Measurements from ENCODE around the gene SLFN14.

The SLFN14 gene

DNA sequence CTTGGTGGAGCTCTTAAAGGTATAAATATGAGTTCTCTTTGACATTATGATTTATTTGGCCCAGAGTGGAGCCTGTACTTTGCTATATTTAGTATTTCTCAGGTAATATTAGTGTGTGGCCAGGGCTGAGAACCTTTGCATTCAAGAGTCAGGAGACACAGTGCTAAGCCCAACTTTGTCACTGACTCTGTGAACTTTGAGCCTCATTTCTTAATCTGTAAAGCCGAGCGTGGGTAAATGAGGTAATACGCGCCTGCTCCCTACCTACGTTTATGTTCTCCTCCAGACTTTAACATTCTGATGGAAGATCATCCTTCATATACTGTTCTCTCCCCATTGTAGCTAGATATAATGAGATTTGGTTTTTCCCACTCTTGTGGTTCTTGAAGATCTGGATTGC lies 37.0 kb upstream of the SLFN14 start:
- no peaks in the 10 kb centered on the region for H3K27me3 ChIP-seq
- no peak overlapping the region for H3K27ac ChIP-seq
- peaks cover 85% of the 10 kb centered on the region for H3K36me3 ChIP-seq
- TF ChIP-seq, protein P1, sequence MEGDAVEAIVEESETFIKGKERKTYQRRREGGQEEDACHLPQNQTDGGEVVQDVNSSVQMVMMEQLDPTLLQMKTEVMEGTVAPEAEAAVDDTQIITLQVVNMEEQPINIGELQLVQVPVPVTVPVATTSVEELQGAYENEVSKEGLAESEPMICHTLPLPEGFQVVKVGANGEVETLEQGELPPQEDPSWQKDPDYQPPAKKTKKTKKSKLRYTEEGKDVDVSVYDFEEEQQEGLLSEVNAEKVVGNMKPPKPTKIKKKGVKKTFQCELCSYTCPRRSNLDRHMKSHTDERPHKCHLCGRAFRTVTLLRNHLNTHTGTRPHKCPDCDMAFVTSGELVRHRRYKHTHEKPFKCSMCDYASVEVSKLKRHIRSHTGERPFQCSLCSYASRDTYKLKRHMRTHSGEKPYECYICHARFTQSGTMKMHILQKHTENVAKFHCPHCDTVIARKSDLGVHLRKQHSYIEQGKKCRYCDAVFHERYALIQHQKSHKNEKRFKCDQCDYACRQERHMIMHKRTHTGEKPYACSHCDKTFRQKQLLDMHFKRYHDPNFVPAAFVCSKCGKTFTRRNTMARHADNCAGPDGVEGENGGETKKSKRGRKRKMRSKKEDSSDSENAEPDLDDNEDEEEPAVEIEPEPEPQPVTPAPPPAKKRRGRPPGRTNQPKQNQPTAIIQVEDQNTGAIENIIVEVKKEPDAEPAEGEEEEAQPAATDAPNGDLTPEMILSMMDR (IDR thresholded peaks at IDR 0.05) = no peak
- no peak overlapping the region for H3K4me3 ChIP-seq (ENCODE audit: low read depth in 1 of 2, low read length in 1 of 2)
- no peaks in the 10 kb centered on the region for H3K9me3 ChIP-seq
- no peaks in the 10 kb centered on the region for H3K4me1 ChIP-seq (ENCODE audit: control insufficient read depth in 1 of 2, insufficient read depth in 1 of 2, low read depth in 1 of 2, low read length in 1 of 2)

- Histone ChIP-seq H3K36me3 (peaks cover 75% of the 10 kb centered on the region), H3K27ac (no peak overlapping the region), H3K4me1 (ENCODE audit: control insufficient read depth in 1 of 2, insufficient read depth in 1 of 2, low read depth in 1 of 2, low read length in 1 of 2) (no peaks in the 10 kb centered on the region), H3K4me3 (ENCODE audit: low read depth in 1 of 2, low read length in 1 of 2) (no peak overlapping the region), H3K27me3 (no peaks in the 10 kb centered on the region), H3K9me3 (no peaks in the 10 kb centered on the region)
- TF ChIP-seq, protein P1 (IDR thresholded peaks at IDR 0.05) = no peak
Observed at GRCh38 chr17:35596530-35597233, 36.1 kb upstream of the SLFN14 start.

- Histone ChIP-seq H3K27me3 (no peaks in the 10 kb centered on the region), H3K36me3 (peaks cover 69% of the 10 kb centered on the region), H3K9me3 (no peaks in the 10 kb centered on the region), H3K4me3 (ENCODE audit: low read depth in 1 of 2, low read length in 1 of 2) (no peak overlapping the region), H3K27ac (no peak overlapping the region), H3K4me1 (ENCODE audit: control insufficient read depth in 1 of 2, insufficient read depth in 1 of 2, low read depth in 1 of 2, low read length in 1 of 2) (no peaks in the 10 kb centered on the region)
- TF ChIP-seq, protein P1 (IDR thresholded peaks at IDR 0.05) = no peak
Observed at GRCh38 chr17:35596072-35596471, 35.5 kb upstream of the SLFN14 start.

- peak overlapping the region; percentile 76 to 94 for H3K4me3 ChIP-seq (ENCODE audit: low read depth in 1 of 2, low read length in 1 of 2)
- peak overlapping the region; percentile 93 for H3K27ac ChIP-seq
- H3K27me3 ChIP-seq = peaks cover 15% of the 10 kb centered on the region
- H3K4me1 ChIP-seq (ENCODE audit: control insufficient read depth in 1 of 2, insufficient read depth in 1 of 2, low read depth in 1 of 2, low read length in 1 of 2) = peaks cover 25 to 27% of the 10 kb centered on the region in 2 experiments
- H3K9me3 ChIP-seq = no peaks in the 10 kb centered on the region
- H3K36me3 ChIP-seq = no peaks in the 10 kb centered on the region
- TF ChIP-seq, protein P1 (IDR thresholded peaks at IDR 0.05) = no peak
Observed at GRCh38 chr17:35588196-35588920, 27.7 kb upstream of the SLFN14 start.

DNA sequence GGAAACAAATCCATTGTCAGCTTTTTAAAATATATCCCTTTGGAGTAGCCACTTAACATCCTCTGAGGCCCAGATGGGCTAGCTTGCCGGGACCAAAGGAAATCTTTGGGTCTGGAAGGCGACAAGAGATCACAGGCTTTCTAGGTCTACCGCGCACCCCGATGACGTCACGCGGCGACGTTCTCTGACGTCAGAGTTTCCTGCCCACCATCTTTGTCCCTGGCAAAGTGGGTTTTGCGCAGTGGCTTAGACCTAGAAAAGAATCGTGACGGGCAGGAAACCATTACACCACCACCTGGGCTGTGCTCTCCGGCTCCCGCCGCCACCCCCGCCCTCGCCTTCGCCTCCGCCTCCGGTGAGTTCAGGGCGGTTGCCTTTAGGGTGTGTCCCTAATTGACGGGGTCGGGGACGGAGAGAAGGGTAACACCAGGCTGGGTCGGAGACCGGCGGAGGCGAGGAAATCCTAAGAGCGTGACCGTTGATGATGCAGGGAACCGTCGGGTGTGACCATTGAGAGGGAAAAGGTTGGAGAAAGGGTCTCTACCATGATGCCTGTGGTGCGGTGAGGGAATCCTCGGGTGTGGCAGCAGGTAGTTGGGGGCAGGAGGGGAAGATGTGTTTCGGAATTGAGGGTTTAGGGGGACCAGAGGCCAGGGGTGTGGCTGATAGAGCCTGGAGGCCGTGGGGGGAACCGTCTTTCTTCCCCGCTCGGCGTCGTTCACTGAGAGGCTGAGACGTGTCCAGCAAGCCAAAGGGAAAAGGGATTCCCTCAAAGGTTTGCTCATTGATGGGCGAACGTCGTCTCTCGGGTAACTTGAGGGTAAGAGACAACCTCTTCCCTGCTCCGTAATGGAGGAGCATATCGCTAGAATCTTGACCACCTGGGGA lies 26.7 kb upstream of the SLFN14 start, which contains the start of gene AP2B1:
AP2B1 (plus strand) TSS at position 249 of the 888 bp plus-strand sequence. CDS start 6,709 bp downstream, outside the sequence.
- H3K27me3 ChIP-seq = peaks cover 24% of the 10 kb centered on the region
- H3K4me1 ChIP-seq (ENCODE audit: control insufficient read depth in 1 of 2, insufficient read depth in 1 of 2, low read depth in 1 of 2, low read length in 1 of 2) = peaks cover 25 to 27% of the 10 kb centered on the region in 2 experiments
- peak within 1 kb of the TSS; percentile 93 for H3K27ac ChIP-seq
- no peaks in the 10 kb centered on the region for H3K9me3 ChIP-seq
- peak within 1 kb of the TSS; percentile 76 to 94 for H3K4me3 ChIP-seq (ENCODE audit: low read depth in 1 of 2, low read length in 1 of 2)
- TF ChIP-seq, protein P1 (IDR thresholded peaks at IDR 0.05) = peak; percentile 43
- no peaks in the 10 kb centered on the region for H3K36me3 ChIP-seq
